Activated CD4-positive, alpha-beta T cell treated with anti-CD3 and anti-CD28 coated beads, Interleukin-2, amount 50 U/mL, for 16 hours (primary cell): ENCODE measurements around the gene LATS1.
A peak's percentile ranks its signal among the peaks of the same experiment; 100 is the strongest.

Experiments
- DNase-seq: peaks from one replicate; pipeline ENCODE4 v3.0.0-alpha.2; 2020

The LATS1 gene

GRCh38 chr6:149648148-149649145 lies 69.5 kb downstream of the LATS1 start, which contains the start of gene KATNA1:
TSS of gene KATNA1 (minus strand) at chr6:149648714. CDS start at chr6:149638547, 10,167 bp downstream.
- DNase-seq: peak; percentile 93

- no peak for DNase-seq
These were observed 71.3 kb downstream of the LATS1 start for GRCh38 chr6:149646599-149646998.

GRCh38 chr6:149642829-149643580 lies 74.9 kb downstream of the LATS1 start:
- DNase-seq: no peak

- no peak for DNase-seq
These were observed 81.8 kb downstream of the LATS1 start for GRCh38 chr6:149636124-149636523.

- DNase-seq: no peak
These were observed 83.6 kb downstream of the LATS1 start for GRCh38 chr6:149634315-149634714.

GRCh38 chr6:149628875-149629510 lies 88.9 kb downstream of the LATS1 start:
- DNase-seq: peak; percentile 12

- no peak for DNase-seq
These were observed 90.2 kb downstream of the LATS1 start for GRCh38 chr6:149627672-149628071.

GRCh38 chr6:149615805-149616204 lies 102.1 kb downstream of the LATS1 start:
- DNase-seq: no peak

- no peak for DNase-seq
These were observed 103.6 kb downstream of the LATS1 start for GRCh38 chr6:149614337-149614736.

GRCh38 chr6:149608381-149608982 lies 109.4 kb downstream of the LATS1 start:
- no peak for DNase-seq
